ENCODE data around the gene ITIH1.

GRCh38 chr3:52839892-52840545 lies 62.6 kb downstream of the ITIH1 start:
- TF ChIP-seq POLR2A (IDR thresholded peaks at IDR 0.05) (no peak), CTCF (IDR thresholded peaks at IDR 0.05) (no peak)

All from right lobe of liver (tissue), 4 donors.